ENCODE results near the gene PCID2. TPM values are rescaled to one million over a fixed set of nuclear protein-coding genes. Genes with fewer than 3 reads are reported as not detected.

PCID2 gene
- total RNA-seq, 1 experiment from 2014 or later, result 63.4 TPM

DNA sequence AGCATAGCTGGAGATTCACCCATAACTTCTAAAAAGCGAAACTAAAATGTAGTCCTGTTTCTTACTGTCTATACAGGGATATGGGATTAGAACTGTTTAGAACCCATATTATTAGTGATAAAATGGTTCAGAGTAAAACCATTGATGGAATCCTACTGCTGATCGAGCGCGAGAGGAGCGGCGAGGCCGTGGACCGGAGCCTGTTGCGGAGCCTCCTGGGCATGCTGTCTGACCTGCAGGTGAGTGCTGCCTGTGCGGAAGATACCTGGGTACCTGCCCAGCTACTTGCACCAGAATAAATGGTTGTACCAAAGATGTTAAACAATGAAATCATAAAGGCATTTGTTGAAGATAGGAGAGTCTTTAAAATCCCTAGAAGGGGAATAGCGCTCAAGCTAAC lies 24.6 kb upstream of the PCID2 start:
- no TSS peak for BruUV-seq (replicated peaks)
- Mint-ChIP-seq H3K27ac (ENCODE audit: low read depth, unreplicated experiment) (no peak overlapping the region), H3K9me3 (ENCODE audit: unreplicated experiment) (no peaks in the 10 kb centered on the region), H3K36me3 (ENCODE audit: insufficient read depth, unreplicated experiment) (peaks cover 86% of the 10 kb centered on the region), H3K4me3 (ENCODE audit: unreplicated experiment) (no peak overlapping the region), H3K27me3 (ENCODE audit: insufficient read depth, unreplicated experiment) (no peaks in the 10 kb centered on the region), H3K4me1 (ENCODE audit: insufficient read depth, unreplicated experiment) (no peaks in the 10 kb centered on the region)
- ChIA-PET CTCF (no interaction called here), POLR2A (interaction anchor here (1.0 kb wide), 1 partner anchor 9 kb away, joined by 3 read pairs; no protein-coding TSS in a partner anchor)
- DNase-seq (ENCODE audit: unreplicated experiment), result no peak
- intact Hi-C loops (cut with micrococcal nuclease), result no loop called here
- TF ChIP-seq, protein P1, sequence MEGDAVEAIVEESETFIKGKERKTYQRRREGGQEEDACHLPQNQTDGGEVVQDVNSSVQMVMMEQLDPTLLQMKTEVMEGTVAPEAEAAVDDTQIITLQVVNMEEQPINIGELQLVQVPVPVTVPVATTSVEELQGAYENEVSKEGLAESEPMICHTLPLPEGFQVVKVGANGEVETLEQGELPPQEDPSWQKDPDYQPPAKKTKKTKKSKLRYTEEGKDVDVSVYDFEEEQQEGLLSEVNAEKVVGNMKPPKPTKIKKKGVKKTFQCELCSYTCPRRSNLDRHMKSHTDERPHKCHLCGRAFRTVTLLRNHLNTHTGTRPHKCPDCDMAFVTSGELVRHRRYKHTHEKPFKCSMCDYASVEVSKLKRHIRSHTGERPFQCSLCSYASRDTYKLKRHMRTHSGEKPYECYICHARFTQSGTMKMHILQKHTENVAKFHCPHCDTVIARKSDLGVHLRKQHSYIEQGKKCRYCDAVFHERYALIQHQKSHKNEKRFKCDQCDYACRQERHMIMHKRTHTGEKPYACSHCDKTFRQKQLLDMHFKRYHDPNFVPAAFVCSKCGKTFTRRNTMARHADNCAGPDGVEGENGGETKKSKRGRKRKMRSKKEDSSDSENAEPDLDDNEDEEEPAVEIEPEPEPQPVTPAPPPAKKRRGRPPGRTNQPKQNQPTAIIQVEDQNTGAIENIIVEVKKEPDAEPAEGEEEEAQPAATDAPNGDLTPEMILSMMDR (IDR thresholded peaks at IDR 0.05; ENCODE audit: unreplicated experiment), result no peak

DNA sequence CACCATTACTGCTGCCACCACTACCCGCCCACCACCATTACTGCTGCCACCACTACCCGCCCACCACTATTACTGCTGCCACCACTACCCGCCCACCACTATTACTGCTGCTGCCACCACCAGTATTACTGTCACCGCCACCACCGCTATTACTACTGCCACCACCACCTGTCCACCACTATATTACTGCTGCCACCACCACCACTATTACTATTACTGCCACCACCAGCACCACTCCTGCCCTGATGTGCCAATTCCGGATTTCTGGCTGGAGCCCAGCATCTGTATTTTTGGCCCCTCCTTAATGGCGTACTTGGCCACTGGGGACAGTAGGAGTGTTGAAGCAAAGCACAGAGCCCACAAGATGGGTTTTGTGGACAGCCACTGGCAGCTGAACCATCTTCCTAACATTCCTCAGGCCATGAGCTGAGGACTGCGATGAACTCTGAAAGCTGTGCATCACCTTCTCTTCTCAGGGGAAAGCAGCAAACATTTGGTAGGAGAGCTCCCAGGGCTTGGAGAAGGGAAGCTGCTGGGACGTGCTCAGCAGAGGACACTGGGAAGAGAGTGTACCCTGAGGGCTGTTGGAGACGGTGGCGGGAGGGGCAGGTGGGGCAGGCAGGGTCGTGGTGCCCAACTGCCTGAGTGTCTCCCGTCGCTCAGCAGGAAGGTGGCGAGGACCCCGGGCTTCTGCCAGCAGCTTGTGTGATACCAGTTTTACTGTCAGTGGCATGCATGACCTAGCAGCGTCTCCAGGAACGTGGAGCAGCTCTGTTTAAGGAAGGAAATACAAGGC lies 23.9 kb upstream of the PCID2 start:
- Mint-ChIP-seq H3K36me3 (ENCODE audit: insufficient read depth, unreplicated experiment) (peaks cover 88% of the 10 kb centered on the region), H3K27ac (ENCODE audit: low read depth, unreplicated experiment) (no peak overlapping the region), H3K9me3 (ENCODE audit: unreplicated experiment) (no peaks in the 10 kb centered on the region), H3K27me3 (ENCODE audit: insufficient read depth, unreplicated experiment) (no peaks in the 10 kb centered on the region), H3K4me3 (ENCODE audit: unreplicated experiment) (no peak overlapping the region), H3K4me1 (ENCODE audit: insufficient read depth, unreplicated experiment) (no peaks in the 10 kb centered on the region)
- no TSS peak for BruUV-seq (replicated peaks)
- ChIA-PET CTCF (no interaction called here), POLR2A (interaction anchor here (0.6 to 1.0 kb wide), 2 partner anchors 9 to 78 kb away, joined by 3 read pairs; no protein-coding TSS in a partner anchor)
- intact Hi-C loops (cut with micrococcal nuclease), result no loop called here
- TF ChIP-seq, protein P1 (IDR thresholded peaks at IDR 0.05; ENCODE audit: unreplicated experiment), result no peak
- DNase-seq (ENCODE audit: unreplicated experiment), result no peak

DNA sequence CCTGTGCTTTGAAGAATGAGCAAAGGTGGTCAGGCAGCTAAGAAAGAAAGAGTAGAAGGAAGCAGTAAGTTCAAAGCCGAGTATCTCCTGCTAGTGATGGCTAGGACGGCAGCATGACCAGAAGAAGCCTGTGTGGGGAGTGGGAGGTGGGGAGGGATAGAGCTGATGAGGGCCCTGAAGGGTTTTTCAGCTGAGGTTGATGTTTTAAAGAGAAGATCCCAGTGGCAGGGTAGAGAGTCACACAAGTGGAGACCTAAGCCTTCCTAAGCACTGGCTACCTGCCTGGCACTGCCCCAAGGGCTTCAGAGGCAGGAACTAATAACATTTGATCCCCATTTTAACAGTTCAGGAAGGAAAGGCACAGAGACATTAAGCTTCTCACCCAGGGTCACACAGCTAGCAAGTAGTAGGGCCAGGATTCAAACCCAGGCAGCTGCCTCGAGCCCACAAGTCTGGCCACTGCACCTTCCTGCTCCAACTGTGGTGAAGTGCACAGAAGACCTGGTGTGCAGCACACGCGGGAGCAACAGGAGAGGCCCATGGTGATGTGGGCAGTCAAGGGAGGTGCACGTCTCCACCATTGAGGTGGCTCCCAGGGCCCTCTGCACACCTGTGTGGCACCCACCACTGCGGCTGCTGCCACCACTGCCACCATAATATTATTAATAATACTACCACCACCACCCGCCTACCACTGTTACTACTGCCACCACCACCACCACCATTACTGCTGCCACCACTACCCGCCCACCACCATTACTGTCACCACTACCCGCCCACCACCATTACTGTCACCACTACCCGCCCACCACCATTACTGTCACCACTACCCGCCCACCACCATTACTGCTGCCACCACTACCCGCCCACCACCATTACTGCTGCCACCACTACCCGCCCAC lies 23.1 kb upstream of the PCID2 start:
- TF ChIP-seq, protein P1 (IDR thresholded peaks at IDR 0.05; ENCODE audit: unreplicated experiment), result no peak
- no peak overlapping the region for H3K4me3 Mint-ChIP-seq (ENCODE audit: unreplicated experiment)
- no TSS peak for BruUV-seq (replicated peaks)
- peaks cover 83% of the 10 kb centered on the region for H3K36me3 Mint-ChIP-seq (ENCODE audit: insufficient read depth, unreplicated experiment)
- no peak overlapping the region for H3K27ac Mint-ChIP-seq (ENCODE audit: low read depth, unreplicated experiment)
- ChIA-PET CTCF (interaction anchor here (0.7 kb wide), 1 partner anchor 176 kb away, joined by 3 read pairs; no protein-coding TSS in a partner anchor), POLR2A (no interaction called here)
- no peaks in the 10 kb centered on the region for H3K9me3 Mint-ChIP-seq (ENCODE audit: unreplicated experiment)
- H3K27me3 Mint-ChIP-seq (ENCODE audit: insufficient read depth, unreplicated experiment), result no peaks in the 10 kb centered on the region
- intact Hi-C loops (cut with micrococcal nuclease), result no loop called here
- no peak for DNase-seq (ENCODE audit: unreplicated experiment)
- H3K4me1 Mint-ChIP-seq (ENCODE audit: insufficient read depth, unreplicated experiment), result no peaks in the 10 kb centered on the region

DNA sequence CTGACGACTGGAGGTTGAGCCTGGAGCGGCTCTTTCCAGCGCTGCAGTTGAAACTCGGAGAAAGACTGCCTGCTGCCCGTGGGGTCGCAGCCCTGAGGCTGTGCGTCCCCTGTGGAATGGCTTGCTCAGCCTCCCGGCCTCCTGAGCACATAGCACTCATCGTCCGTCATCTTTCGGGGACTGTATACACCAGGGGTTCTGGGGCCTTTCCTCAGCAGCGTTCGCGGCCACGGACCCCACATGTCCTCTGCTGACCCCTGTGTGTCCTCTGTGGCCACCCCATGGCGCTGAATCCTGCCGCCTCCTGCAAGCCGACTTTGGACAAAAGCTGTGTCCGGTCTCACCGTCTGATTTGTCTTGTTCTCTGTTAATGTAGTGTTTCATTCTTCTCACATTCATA lies 21.3 kb upstream of the PCID2 start:
- CTCF ChIA-PET, result no interaction called here
- peaks cover 83% of the 10 kb centered on the region for H3K36me3 Mint-ChIP-seq (ENCODE audit: insufficient read depth, unreplicated experiment)

More for the DNA sequence above, 21.3 kb upstream of the PCID2 start:
- H3K4me1 Mint-ChIP-seq (ENCODE audit: insufficient read depth, unreplicated experiment), result no peaks in the 10 kb centered on the region
- no peak overlapping the region for H3K27ac Mint-ChIP-seq (ENCODE audit: low read depth, unreplicated experiment)
- BruUV-seq (replicated peaks), result no TSS peak
- no peaks in the 10 kb centered on the region for H3K27me3 Mint-ChIP-seq (ENCODE audit: insufficient read depth, unreplicated experiment)
- intact Hi-C loops (cut with micrococcal nuclease), result no loop called here
- no peaks in the 10 kb centered on the region for H3K9me3 Mint-ChIP-seq (ENCODE audit: unreplicated experiment)
- POLR2A ChIA-PET, result interaction anchor here (1.1 kb wide), 1 partner anchor 12 kb away, joined by 3 read pairs; no protein-coding TSS in a partner anchor
- no peak for DNase-seq (ENCODE audit: unreplicated experiment)
- no peak overlapping the region for H3K4me3 Mint-ChIP-seq (ENCODE audit: unreplicated experiment)
- TF ChIP-seq, protein P1 (IDR thresholded peaks at IDR 0.05; ENCODE audit: unreplicated experiment), result no peak

Data from MCF 10A (cell line).